GM12874 (cell line): ENCODE measurements around the gene SCAANT1.

ENCODE experiments used
- CTCF ChIP-seq: IDR thresholded peaks from 2 replicates; pipeline ENCODE4 v1.5.1; 2011; ENCODE audit warnings: low read depth, mild to moderate bottlenecking, control low read depth, low read length, moderate library complexity; ENCODE audit not compliant: insufficient read depth

SCAANT1 gene

GRCh38 chr3:63908776-63909175 lies 3.4 kb downstream of the SCAANT1 start:
- TF ChIP-seq CTCF = no peak

GRCh38 chr3:63908081-63908736 lies 4.0 kb downstream of the SCAANT1 start:
- no peak for TF ChIP-seq CTCF

- no peak for TF ChIP-seq CTCF
These were observed 6.2 kb downstream of the SCAANT1 start for GRCh38 chr3:63905731-63906620.

GRCh38 chr3:63900459-63900858 lies 11.7 kb downstream of the SCAANT1 start:
- no peak for TF ChIP-seq CTCF

GRCh38 chr3:63900010-63900409 lies 12.2 kb downstream of the SCAANT1 start:
- no peak for TF ChIP-seq CTCF

- TF ChIP-seq CTCF = no peak
These were observed 15.7 kb downstream of the SCAANT1 start for GRCh38 chr3:63896332-63897030.
